Left ventricle myocardium inferior (tissue), 1 donor: ENCODE data around the gene ZNF764. TPM values are rescaled to one million over a fixed set of nuclear protein-coding genes. Genes with fewer than 3 reads are reported as not detected.

ENCODE experiments used
- DNase-seq: peaks from one replicate; pipeline ENCODE4 v3.0.0-alpha.2; 2020
- H3K27ac ChIP-seq: fragments of 200-600 bp; replicated peaks from 2 replicates; pipeline ENCODE4 v1.8.0; 2021
- H3K27me3 ChIP-seq: fragments of 200-600 bp; 2 replicates; pipeline ENCODE4 v1.8.0; 2021; ENCODE audit warnings: low read depth
- H3K36me3 ChIP-seq: fragments of 200-600 bp; 2 replicates; pipeline ENCODE4 v1.8.0; 2021
- H3K4me1 ChIP-seq: fragments of 200-600 bp; 2 replicates; pipeline ENCODE4 v1.8.0; 2021
- H3K4me3 ChIP-seq: fragments of 200-600 bp; 2 replicates; pipeline ENCODE4 v1.8.0; 2021; ENCODE audit warnings: mild to moderate bottlenecking, moderate library complexity
- H3K9me3 ChIP-seq: fragments of 200-600 bp; replicated peaks from 2 replicates; pipeline ENCODE4 v1.8.0; 2021
- intact Hi-C: fragments of 100-400 bp; cut with micrococcal nuclease; formaldehyde crosslinking; loops from one replicate; pipeline ENCODE4 v1.11.0; 2022
- total RNA-seq: library from RNA; stranded (reverse); fragmentation: NEBNext Ultra II Directional; extraction: Animal tissue kit (Norgen Biotek cat#: 25700); gene quantifications from one replicate; pipeline ENCODE4 v1.2.1, GENCODE V29; 2021
- TF ChIP-seq, protein P1 (sequence below): fragments of 200-600 bp; IDR thresholded peaks from 2 replicates; pipeline ENCODE4 v1.8.0; 2021; ENCODE audit warnings: antibody characterized with exemption, mild to moderate bottlenecking, borderline replicate concordance
- donor health status: DM: no; HTN: yes; CAD: no; lungs with severe emphysema.

Gene ZNF764
- total RNA-seq, 1 donor from 2014 or later: 8.9 TPM

DNA sequence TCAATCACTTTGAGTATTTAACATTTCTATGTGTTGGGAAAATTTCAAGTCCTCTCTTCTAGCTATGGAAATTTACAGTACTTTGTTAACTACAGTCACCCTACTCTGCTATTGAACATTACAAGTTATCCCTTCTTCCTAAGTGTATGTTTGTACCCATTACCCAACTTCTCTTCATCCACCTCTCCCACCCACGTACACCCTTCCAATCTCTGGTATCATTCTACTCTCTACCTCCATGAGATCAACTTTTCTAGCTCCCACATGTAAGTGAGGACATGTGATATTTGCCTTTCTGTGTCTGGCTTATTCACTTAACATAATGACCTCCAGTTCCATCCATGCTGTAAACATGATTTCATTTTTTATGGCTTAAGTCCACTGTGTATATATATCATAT is 16.5 kb upstream of the ZNF764 start:
- intact Hi-C loops: no loop called here
- TF ChIP-seq, protein P1, sequence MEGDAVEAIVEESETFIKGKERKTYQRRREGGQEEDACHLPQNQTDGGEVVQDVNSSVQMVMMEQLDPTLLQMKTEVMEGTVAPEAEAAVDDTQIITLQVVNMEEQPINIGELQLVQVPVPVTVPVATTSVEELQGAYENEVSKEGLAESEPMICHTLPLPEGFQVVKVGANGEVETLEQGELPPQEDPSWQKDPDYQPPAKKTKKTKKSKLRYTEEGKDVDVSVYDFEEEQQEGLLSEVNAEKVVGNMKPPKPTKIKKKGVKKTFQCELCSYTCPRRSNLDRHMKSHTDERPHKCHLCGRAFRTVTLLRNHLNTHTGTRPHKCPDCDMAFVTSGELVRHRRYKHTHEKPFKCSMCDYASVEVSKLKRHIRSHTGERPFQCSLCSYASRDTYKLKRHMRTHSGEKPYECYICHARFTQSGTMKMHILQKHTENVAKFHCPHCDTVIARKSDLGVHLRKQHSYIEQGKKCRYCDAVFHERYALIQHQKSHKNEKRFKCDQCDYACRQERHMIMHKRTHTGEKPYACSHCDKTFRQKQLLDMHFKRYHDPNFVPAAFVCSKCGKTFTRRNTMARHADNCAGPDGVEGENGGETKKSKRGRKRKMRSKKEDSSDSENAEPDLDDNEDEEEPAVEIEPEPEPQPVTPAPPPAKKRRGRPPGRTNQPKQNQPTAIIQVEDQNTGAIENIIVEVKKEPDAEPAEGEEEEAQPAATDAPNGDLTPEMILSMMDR: no peak
- Histone ChIP-seq H3K9me3 (no peaks in the 10 kb centered on the region), H3K27ac (no peak overlapping the region), H3K27me3 (no peaks in the 10 kb centered on the region), H3K4me1 (peaks cover 29% of the 10 kb centered on the region), H3K36me3 (peaks cover 27% of the 10 kb centered on the region), H3K4me3 (no peak overlapping the region)
- no peak for DNase-seq

DNA sequence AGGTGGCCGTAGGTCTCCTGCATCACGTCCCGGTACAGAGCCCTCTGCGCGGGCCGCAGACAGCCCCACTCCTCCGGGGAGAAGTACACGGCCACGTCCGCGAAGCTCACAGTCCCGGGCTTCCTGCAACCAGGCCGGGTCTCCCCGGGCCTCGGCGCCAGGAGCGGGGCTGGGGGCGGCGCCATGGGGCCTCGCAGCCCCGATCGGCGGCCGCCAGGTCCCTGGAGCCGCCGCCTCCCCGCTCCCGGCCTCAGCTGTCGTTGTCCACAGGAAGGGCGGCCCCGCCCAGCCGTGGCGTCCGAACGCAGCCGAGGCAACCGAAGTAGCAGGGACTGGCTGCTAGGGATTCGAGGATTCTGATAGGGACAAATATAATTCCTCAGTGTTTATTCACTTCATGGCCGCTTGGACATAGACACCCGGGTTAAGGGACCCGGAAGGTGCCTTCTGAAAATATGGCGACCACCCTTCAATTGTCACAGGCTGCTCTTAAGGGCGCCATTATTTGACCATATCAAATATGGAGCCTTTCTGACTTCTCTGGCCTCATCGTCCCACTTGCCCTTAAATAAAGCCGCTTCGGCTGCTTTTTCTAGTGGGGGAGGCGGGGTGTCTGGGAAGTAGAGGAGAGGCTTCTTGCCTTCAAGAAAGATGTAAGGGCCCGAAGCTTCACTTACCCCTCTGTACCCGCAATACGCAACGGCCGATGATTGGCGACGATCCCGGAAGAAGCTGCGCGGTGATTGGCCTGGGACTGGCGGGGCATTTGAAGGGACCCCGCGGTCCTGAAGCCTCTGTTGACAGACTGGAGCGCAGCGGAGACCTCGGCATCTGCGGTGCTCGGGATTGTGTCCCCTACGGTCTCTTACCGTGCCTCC is 13.5 kb upstream of the ZNF764 start, which contains the start of gene ZNF688:
TSS of gene ZNF688 (minus strand) at position 270 of the 878 bp plus-strand sequence. CDS start at position 185, 85 bp downstream.
- Histone ChIP-seq H3K27me3 (no peaks in the 10 kb centered on the region), H3K36me3 (no peaks in the 10 kb centered on the region), H3K4me3 (peak within 1 kb of the TSS; percentile 84), H3K4me1 (peaks cover 36% of the 10 kb centered on the region), H3K9me3 (no peaks in the 10 kb centered on the region), H3K27ac (peak within 1 kb of the TSS; percentile 99)
- intact Hi-C loops: no loop called here
- peak; percentile 94 for DNase-seq
- TF ChIP-seq, protein P1: no peak

DNA sequence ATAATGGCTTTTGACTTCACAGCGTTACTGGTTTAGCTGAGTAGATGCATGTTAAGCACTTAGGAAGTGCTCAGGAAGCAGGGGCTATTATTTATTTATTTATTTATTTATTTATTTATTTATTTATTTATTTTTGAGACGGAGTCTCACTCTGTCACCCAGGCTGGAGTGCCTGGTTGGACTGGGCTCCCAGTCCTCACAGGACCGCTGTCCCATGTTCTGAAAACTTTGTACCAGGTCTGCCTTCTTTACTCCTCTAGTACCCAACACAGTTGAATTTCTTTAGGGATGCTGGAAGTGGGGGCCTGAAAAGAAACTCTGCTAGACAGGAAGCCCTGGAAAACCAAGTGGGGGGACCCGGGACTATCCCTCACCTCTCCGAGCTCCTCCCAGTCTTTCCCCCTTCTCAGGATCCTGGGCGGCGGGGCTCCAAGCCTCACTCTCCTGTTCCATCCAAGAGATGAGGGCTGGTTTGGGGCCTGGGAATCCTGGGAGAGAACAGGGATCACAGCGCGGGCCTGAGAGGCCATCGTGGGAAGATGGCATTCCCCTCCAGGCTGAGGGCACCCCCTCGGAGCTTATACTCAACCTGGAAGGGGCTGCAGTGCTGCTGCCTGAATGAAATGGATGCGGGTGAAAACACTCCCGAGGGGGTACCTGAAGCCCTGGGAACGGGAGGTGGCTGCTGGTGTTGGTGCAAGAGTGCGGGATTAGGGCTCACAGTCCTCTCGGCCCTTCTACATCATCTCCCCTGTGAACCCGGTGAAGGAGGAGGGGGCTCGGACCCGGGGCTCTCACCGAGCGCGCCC is 12.7 kb upstream of the ZNF764 start:
- Histone ChIP-seq H3K36me3 (no peaks in the 10 kb centered on the region), H3K9me3 (no peaks in the 10 kb centered on the region), H3K4me1 (peaks cover 36% of the 10 kb centered on the region), H3K4me3 (peak overlapping the region; percentile 84), H3K27ac (peak overlapping the region; percentile 99), H3K27me3 (no peaks in the 10 kb centered on the region)
- TF ChIP-seq, protein P1: no peak
- intact Hi-C loops: no loop called here
- DNase-seq: no peak

DNA sequence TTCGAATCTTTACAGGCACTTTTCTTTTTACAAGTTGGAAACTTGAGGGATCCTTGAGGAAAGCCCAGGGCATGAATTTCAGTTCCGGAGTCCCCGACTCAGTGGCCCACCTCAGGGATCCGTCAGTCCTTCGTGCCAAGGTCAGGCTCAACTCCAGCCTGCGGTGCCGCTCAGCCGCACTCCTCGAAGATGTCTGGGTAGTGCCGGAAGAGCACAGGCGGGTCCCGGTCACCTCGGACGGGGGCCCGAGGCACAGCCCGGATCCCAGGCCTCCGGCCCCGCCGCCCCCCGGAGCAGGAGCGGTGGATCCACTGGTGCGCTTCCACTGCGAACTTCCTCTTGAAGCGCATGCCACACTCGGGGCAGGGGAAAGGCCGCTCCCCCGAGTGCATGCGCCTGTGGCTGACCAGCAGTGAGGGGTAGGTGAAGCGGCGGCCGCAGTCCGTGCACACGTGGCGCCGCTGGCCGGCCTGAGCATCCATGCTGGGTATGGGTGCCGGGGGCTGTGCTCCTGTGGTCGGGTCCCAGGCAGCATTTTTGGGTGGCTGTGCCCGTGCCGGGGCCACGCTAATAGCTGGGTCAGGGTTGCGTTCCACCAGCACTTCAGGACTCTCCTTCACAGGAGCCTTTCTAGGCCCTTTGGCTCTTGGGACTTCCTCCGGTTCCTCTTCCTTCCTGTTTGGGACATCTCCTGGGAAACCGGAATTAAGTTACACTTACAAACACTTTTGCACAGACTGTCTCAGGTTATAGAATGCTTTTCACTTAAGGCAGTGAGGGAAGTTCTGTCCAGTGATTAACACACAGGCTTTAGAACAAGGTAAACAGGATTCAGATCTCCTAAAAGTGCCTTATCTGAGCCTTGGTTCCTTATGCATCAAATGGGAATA is 11.8 kb upstream of the ZNF764 start:
- intact Hi-C loops: no loop called here
- TF ChIP-seq, protein P1: no peak
- Histone ChIP-seq H3K9me3 (no peaks in the 10 kb centered on the region), H3K4me1 (peaks cover 36% of the 10 kb centered on the region), H3K27ac (peak overlapping the region; percentile 99), H3K36me3 (no peaks in the 10 kb centered on the region), H3K27me3 (no peaks in the 10 kb centered on the region), H3K4me3 (peak overlapping the region; percentile 84)
- no peak for DNase-seq

DNA sequence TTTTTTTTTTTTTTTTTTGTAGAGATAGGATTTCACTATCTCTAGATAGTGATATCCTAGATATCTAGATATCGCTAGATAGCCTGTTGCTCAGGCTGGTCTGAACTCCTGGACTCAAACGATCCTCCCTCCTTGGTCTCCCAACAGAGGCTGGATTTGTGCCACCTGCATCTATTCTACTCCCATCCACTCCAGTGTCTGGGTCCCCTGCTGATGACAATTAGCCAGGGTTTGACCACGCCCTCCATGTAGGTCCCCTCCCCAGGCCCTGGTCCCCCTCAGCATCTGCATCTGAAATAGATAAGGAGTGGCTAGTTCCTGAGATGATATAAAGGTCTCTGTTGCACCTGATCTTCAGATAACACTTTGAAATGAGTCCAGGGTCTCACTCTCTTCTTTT is 11.1 kb upstream of the ZNF764 start:
- Histone ChIP-seq H3K4me3 (no peak overlapping the region), H3K27me3 (no peaks in the 10 kb centered on the region), H3K36me3 (no peaks in the 10 kb centered on the region), H3K9me3 (no peaks in the 10 kb centered on the region), H3K27ac (peak overlapping the region; percentile 99), H3K4me1 (peaks cover 36% of the 10 kb centered on the region)
- TF ChIP-seq, protein P1: no peak
- intact Hi-C loops: no loop called here
- no peak for DNase-seq
